Measurements from ENCODE around the gene RAB34. TPM values are rescaled to one million over a fixed set of nuclear protein-coding genes. Genes with fewer than 3 reads are reported as not detected.
A peak's percentile ranks its signal among the peaks of the same experiment; 100 is the strongest.

RAB34 gene
- total and polyA plus RNA-seq, 9 of the 15 experiments (the other 6 are each of a cell fraction or from before 2014, with no cell fraction given), result 0.07 to 3.8 (median 0.46) TPM; not detected in 1

DNA sequence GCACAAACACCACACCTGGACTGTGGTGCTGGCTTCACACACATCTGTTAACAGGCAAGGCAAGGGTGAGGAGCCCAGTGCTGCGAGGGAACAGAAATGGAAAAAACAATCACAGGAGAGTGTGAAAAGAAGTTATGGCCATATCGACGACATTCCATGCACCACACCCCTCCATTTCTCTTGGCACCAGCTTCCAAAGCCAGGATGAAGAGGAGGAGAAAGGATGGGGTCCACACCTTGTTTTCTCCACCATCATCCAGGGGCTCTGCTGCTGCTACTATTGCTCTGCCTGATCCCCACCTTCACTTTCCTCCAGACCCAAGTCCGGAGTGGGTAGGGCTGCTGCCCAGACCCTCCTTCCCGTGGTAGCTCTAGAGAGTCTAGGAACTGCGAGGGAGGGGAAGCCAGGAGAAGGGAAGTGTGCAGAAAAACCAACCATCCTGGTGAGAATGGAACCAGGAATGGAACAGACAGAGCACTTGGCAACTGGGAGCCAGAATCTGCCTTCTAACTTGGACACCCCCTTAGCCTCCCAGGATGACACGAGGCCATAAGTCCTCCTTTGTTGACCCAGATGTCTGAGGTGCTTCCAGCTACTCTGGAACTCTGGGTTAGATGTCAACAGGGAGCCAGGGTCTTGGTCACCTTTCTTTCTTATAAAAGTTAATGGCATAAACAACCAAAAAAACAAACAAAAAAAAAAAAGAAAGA is 4.8 kb downstream of the RAB34 start (continued):
- TF ChIP-seq, protein P1, sequence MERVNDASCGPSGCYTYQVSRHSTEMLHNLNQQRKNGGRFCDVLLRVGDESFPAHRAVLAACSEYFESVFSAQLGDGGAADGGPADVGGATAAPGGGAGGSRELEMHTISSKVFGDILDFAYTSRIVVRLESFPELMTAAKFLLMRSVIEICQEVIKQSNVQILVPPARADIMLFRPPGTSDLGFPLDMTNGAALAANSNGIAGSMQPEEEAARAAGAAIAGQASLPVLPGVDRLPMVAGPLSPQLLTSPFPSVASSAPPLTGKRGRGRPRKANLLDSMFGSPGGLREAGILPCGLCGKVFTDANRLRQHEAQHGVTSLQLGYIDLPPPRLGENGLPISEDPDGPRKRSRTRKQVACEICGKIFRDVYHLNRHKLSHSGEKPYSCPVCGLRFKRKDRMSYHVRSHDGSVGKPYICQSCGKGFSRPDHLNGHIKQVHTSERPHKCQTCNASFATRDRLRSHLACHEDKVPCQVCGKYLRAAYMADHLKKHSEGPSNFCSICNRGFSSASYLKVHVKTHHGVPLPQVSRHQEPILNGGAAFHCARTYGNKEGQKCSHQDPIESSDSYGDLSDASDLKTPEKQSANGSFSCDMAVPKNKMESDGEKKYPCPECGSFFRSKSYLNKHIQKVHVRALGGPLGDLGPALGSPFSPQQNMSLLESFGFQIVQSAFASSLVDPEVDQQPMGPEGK (CRISPR knock-in tag; IDR thresholded peaks at IDR 0.05; ENCODE audit: borderline replicate concordance), result no peak
- TF ChIP-seq ZNF717 (CRISPR knock-in tag; IDR thresholded peaks at IDR 0.05) (no peak), SRSF7 (optimal IDR thresholded peaks at IDR 0.05; ENCODE audit: low read depth, low read length) (no peak), SRSF9 (IDR thresholded peaks at IDR 0.05; ENCODE audit: borderline replicate concordance, low read depth, low read length) (no peak), NCOA2 (IDR thresholded peaks at IDR 0.05; ENCODE audit: partially characterized antibody in 2 of 2) (no peak), RBM39 (optimal IDR thresholded peaks at IDR 0.05; ENCODE audit: low read depth, low read length) (peak; percentile 64), ZNF644 (tag; IDR thresholded peaks at IDR 0.05; ENCODE audit: low read depth) (no peak), SMAD2 (IDR thresholded peaks at IDR 0.05; ENCODE audit: low read depth, low read length) (no peak), ZKSCAN1 (IDR thresholded peaks at IDR 0.05; ENCODE audit: low read depth, low read length) (no peak), RBM17 (IDR thresholded peaks at IDR 0.05; ENCODE audit: borderline replicate concordance, low read depth, low read length) (no peak), ZNF507 (tag; conservative IDR thresholded peaks at IDR 0.05) (no peak), U2AF2 (optimal IDR thresholded peaks at IDR 0.05; ENCODE audit: low read depth, low read length) (no peak), KHSRP (IDR thresholded peaks at IDR 0.05) (no peak), ZNF696 (CRISPR knock-in tag; conservative IDR thresholded peaks at IDR 0.05) (no peak), YY1 (IDR thresholded peaks at IDR 0.05; ENCODE audit: borderline replicate concordance in 1 of 3, control insufficient read depth in 1 of 3, extremely low read depth in 1 of 3, insufficient read depth in 3 of 3, insufficient read length in 1 of 3, insufficient replicate concordance in 2 of 3, low read depth in 1 of 3, low read length in 2 of 3) (no peak), TEAD1 (CRISPR knock-in tag; IDR thresholded peaks at IDR 0.05) (peak in 1 of 2 experiments; percentile 16; a peak in 1 of 4 replicates), FOXK2 (conservative IDR thresholded peaks at IDR 0.05 in 1 of 2, IDR thresholded peaks at IDR 0.05 in 1 of 2; ENCODE audit: low read depth in 2 of 2) (no peak), RCOR1 (IDR thresholded peaks at IDR 0.05; ENCODE audit: borderline replicate concordance in 1 of 2, low read depth in 2 of 2, low read length in 2 of 2) (no peak), PHF8 (IDR thresholded peaks at IDR 0.05; ENCODE audit: borderline replicate concordance, low read length) (no peak), ZKSCAN3 (CRISPR knock-in tag; IDR thresholded peaks at IDR 0.05) (no peak)
- TF ChIP-seq, protein P2, sequence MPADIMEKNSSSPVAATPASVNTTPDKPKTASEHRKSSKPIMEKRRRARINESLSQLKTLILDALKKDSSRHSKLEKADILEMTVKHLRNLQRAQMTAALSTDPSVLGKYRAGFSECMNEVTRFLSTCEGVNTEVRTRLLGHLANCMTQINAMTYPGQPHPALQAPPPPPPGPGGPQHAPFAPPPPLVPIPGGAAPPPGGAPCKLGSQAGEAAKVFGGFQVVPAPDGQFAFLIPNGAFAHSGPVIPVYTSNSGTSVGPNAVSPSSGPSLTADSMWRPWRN (IDR thresholded peaks at IDR 0.05; ENCODE audit: low read depth), result no peak
- TF ChIP-seq, protein P3, sequence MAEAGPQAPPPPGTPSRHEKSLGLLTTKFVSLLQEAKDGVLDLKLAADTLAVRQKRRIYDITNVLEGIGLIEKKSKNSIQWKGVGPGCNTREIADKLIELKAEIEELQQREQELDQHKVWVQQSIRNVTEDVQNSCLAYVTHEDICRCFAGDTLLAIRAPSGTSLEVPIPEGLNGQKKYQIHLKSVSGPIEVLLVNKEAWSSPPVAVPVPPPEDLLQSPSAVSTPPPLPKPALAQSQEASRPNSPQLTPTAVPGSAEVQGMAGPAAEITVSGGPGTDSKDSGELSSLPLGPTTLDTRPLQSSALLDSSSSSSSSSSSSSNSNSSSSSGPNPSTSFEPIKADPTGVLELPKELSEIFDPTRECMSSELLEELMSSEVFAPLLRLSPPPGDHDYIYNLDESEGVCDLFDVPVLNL (CRISPR knock-in tag; IDR thresholded peaks at IDR 0.05; ENCODE audit: low read depth), result no peak
- TF ChIP-seq, protein P4, sequence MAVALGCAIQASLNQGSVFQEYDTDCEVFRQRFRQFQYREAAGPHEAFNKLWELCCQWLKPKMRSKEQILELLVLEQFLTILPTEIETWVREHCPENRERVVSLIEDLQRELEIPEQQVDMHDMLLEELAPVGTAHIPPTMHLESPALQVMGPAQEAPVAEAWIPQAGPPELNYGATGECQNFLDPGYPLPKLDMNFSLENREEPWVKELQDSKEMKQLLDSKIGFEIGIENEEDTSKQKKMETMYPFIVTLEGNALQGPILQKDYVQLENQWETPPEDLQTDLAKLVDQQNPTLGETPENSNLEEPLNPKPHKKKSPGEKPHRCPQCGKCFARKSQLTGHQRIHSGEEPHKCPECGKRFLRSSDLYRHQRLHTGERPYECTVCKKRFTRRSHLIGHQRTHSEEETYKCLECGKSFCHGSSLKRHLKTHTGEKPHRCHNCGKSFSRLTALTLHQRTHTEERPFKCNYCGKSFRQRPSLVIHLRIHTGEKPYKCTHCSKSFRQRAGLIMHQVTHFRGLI (CRISPR knock-in tag; IDR thresholded peaks at IDR 0.05), result no peak
